HEK293T (cell line): ENCODE data around the gene KANSL1L.

Experiments used
- BHLHE40 ChIP-seq: fragments of 450-650 bp; IDR thresholded peaks from 2 replicates; pipeline ENCODE4 v1.6.1; 2016; ENCODE audit warnings: mild to moderate bottlenecking, moderate library complexity, borderline replicate concordance
- ELF4 ChIP-seq: fragments of 450-650 bp; IDR thresholded peaks from 2 replicates; pipeline ENCODE4 v1.6.1; 2017; ENCODE audit warnings: antibody characterized with exemption
- FOXM1 ChIP-seq: fragments of 450-650 bp; IDR thresholded peaks from 2 replicates; pipeline ENCODE4 v1.6.1; 2017; ENCODE audit warnings: mild to moderate bottlenecking, borderline replicate concordance
- HDGF ChIP-seq: fragments of 450-650 bp; IDR thresholded peaks from 2 replicates; pipeline ENCODE4 v1.6.1; 2017; ENCODE audit warnings: antibody characterized with exemption, borderline replicate concordance
- NFRKB ChIP-seq: fragments of 450-650 bp; IDR thresholded peaks from 2 replicates; pipeline ENCODE4 v1.6.1; 2016; ENCODE audit warnings: mild to moderate bottlenecking, moderate library complexity
- SUZ12 ChIP-seq: fragments of 450-650 bp; IDR thresholded peaks from 2 replicates; pipeline ENCODE4 v1.6.1; 2016; ENCODE audit warnings: mild to moderate bottlenecking
- TF ChIP-seq, protein P1 (sequence below): fragments of 450-650 bp; IDR thresholded peaks from 2 replicates; pipeline ENCODE4 v1.6.1; 2016

DNA sequence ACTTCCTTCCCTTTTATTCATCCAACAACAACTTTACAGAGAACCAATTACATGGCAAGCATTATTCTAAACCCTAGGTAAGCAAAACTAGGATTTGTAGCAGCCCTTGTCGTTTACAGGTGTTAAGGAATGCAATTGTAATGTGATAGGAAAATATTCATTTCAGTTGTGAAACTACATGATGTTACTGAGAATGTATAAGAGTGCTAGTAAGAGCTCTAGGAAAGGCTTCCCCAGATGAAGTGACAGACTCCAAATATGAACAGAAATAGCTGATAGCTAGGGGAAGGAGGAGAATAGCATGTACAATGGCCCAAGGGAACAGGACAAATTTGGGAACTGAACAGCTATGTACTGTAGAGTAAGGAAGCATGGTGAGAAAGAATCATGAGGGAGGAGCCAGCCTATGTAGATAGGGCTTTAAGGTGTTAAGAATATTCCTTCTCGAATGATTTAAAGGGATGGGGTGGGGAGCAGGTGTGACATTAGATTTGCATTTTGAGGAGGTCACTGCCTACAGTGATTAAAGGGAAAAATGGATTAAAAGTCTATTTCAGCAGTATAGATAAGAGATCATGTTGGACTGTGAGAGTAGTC, 137.0 kb downstream of the KANSL1L start:
- TF ChIP-seq BHLHE40 (no peak), NFRKB (no peak), FOXM1 (no peak), ELF4 (no peak), SUZ12 (no peak), HDGF (no peak)
- TF ChIP-seq, protein P1, sequence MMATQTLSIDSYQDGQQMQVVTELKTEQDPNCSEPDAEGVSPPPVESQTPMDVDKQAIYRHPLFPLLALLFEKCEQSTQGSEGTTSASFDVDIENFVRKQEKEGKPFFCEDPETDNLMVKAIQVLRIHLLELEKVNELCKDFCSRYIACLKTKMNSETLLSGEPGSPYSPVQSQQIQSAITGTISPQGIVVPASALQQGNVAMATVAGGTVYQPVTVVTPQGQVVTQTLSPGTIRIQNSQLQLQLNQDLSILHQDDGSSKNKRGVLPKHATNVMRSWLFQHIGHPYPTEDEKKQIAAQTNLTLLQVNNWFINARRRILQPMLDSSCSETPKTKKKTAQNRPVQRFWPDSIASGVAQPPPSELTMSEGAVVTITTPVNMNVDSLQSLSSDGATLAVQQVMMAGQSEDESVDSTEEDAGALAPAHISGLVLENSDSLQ, result no peak
